BLaER1 treated with 17β-estradiol and CSF1 and Interleukin-3, amounts not matched to agents 10 nM and 100 nM (cell line): ENCODE data around the gene SDK2.

ENCODE experiments used
- H3K27ac ChIP-seq, 11 experiments: shearing (Covaris generic); formaldehyde crosslinking; 2 replicates each; pipeline ENCODE4 v1.8.1; 2022
- H3K27me3 ChIP-seq, 11 experiments: shearing (Covaris generic); formaldehyde crosslinking; 2 replicates each; pipeline ENCODE4 v1.8.1; 2022
- H3K36me3 ChIP-seq, 11 experiments: shearing (Covaris generic); formaldehyde crosslinking; 2 replicates each; pipeline ENCODE4 v1.8.1; 2022
- H3K4me1 ChIP-seq, 10 experiments: shearing (Covaris generic); formaldehyde crosslinking; 2 replicates each; pipeline ENCODE4 v1.8.1; 2022
- H3K4me2 ChIP-seq, 11 experiments: shearing (Covaris generic); formaldehyde crosslinking; 2 replicates each; pipeline ENCODE4 v1.8.1; 2022
- H3K4me3 ChIP-seq, 10 experiments: shearing (Covaris generic); formaldehyde crosslinking; 2 replicates each; pipeline ENCODE4 v1.8.1; 2022
- H3K9ac ChIP-seq, 11 experiments: shearing (Covaris generic); formaldehyde crosslinking; 2 replicates each; pipeline ENCODE4 v1.8.1; 2022
- H3K9me3 ChIP-seq, 11 experiments: shearing (Covaris generic); formaldehyde crosslinking; replicated peaks in 1 of 11; 2 replicates each; pipeline ENCODE4 v1.8.1; 2022
- H4K20me1 ChIP-seq, 11 experiments: shearing (Covaris generic); formaldehyde crosslinking; 2 replicates each; pipeline ENCODE4 v1.8.1; 2022
- Cebpa-rat ChIP-seq, 11 experiments: shearing (Covaris generic); IDR thresholded peaks; 2 replicates each; pipeline ENCODE4 v1.8.1; 2022

SDK2 gene

GRCh38 chr17:73369111-73369521 is 275.1 kb downstream of the SDK2 start:
- no peaks in the 10 kb centered on the region for H3K9me3 ChIP-seq
- no peak overlapping the region for H3K27ac ChIP-seq
- no peak overlapping the region for H3K4me3 ChIP-seq
- peaks cover 23 to 65% (median 43%) of the 10 kb centered on the region in 10 experiments for H3K4me1 ChIP-seq
- 0 out of 22 replicates have a peak, but pooled peaks cover 0 to 9% (median 0%) of the 10 kb centered on the region in 11 experiments for H4K20me1 ChIP-seq
- H3K36me3 ChIP-seq = no peaks in the 10 kb centered on the region; a peak in 4 of 22 replicates
- no peak overlapping the region for H3K9ac ChIP-seq
- H3K4me2 ChIP-seq = peak overlapping the region in 7 of 11 experiments; percentile 6 to 55 (median 44); a peak in 11 of 22 replicates
- H3K27me3 ChIP-seq = peaks cover 0 to 16% (median 0%) of the 10 kb centered on the region in 11 experiments; a peak in 5 of 22 replicates
- TF ChIP-seq Cebpa-rat (IDR thresholded peaks at IDR 0.05) = no peak

GRCh38 chr17:73368085-73368631 is 276.1 kb downstream of the SDK2 start:
- peaks cover 0 to 9% (median 0%) of the 10 kb centered on the region in 11 experiments; a peak in 1 of 22 replicates for H4K20me1 ChIP-seq
- H3K9me3 ChIP-seq = no peaks in the 10 kb centered on the region
- H3K27me3 ChIP-seq = peaks cover 0 to 16% (median 0%) of the 10 kb centered on the region in 11 experiments; a peak in 5 of 22 replicates
- no peak overlapping the region for H3K4me2 ChIP-seq
- H3K4me3 ChIP-seq = no peak overlapping the region
- no peak overlapping the region for H3K9ac ChIP-seq
- peaks cover 23 to 65% (median 43%) of the 10 kb centered on the region in 10 experiments for H3K4me1 ChIP-seq
- no peak for TF ChIP-seq Cebpa-rat (IDR thresholded peaks at IDR 0.05)
- H3K27ac ChIP-seq = no peak overlapping the region
- no peaks in the 10 kb centered on the region; a peak in 5 of 22 replicates for H3K36me3 ChIP-seq

DNA sequence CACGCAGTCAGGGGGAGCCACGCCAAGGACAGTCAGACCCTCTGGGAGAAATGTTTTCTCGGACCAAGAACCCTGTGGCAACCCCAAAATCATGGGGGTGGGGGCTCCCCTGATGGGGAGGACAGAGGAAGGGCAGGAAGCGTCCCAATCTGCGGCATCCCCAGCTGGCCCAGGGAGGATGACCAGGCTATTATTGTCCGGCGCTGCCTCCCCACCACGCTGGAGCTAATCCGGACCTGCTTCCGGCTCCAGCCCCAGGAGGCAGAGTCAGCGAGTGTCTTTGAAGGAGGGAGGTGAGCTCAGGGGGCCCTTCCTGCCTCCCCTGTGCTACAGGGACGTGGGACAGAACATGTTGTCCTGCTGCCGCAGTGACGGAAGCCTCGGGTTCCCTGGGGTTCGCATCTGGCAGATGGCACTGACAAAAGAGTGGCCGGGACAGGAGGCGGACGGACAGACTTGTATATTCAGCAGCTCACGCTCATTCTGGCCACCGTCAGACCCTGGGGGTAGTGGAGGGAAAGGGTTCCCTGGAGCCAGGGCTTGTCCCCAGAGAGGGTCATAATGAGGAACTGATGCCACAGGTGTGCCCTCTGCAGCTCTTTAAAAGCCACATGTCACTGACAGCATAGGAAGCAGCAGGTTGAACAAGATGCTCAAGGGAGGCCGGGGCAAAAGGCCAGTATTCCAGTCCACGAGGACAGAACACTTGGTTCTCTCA is 278.2 kb downstream of the SDK2 start:
- no peaks in the 10 kb centered on the region; a peak in 5 of 22 replicates for H3K36me3 ChIP-seq
- TF ChIP-seq Cebpa-rat (IDR thresholded peaks at IDR 0.05) = no peak
- H4K20me1 ChIP-seq = peaks cover 0 to 5% (median 0%) of the 10 kb centered on the region in 11 experiments; a peak in 1 of 22 replicates
- H3K9ac ChIP-seq = peak overlapping the region in 8 of 11 experiments; percentile 10 to 48 (median 22); a peak in 7 of 22 replicates
- no peaks in the 10 kb centered on the region for H3K9me3 ChIP-seq
- H3K4me3 ChIP-seq = no peak overlapping the region
- H3K27ac ChIP-seq = 0 out of 22 replicates have a peak overlapping the region, but pooled peaks of 3 of the 11 experiments have one; percentile 9 to 27 (median 21)
- peak overlapping the region; percentile 60 to 83 (median 73) for H3K4me2 ChIP-seq
- peaks cover 0 to 16% (median 0%) of the 10 kb centered on the region in 11 experiments; a peak in 5 of 22 replicates for H3K27me3 ChIP-seq
- peaks cover 11 to 50% (median 29%) of the 10 kb centered on the region in 10 experiments for H3K4me1 ChIP-seq

DNA sequence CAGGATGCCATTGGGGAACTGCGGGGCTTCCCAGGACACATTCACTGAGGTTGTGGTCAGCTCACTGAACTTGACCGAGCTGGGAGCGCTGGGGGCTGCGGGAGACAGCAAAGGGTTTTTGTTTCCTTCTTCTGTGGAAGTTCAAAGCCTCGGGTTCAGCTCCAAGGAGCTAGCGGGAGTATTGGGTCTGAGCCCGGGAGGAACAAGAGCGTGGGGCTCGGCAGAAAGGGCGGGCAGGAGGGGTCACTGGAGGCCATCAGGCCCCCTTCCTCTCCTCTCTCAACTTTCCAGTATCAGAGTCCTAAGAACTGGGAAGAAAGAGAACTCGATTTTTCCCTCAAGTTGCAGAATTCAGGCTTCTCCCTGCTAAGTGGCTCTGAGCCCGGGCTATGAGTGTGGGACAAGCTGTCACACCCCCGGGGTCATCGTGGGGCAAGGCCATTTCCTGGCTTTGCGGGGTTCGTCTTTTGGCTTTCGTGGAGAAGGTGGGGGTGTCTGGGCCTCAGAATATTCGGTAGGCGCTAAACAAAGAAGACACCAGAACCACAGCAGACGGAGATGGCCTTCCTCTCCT is 278.9 kb downstream of the SDK2 start:
- Histone ChIP-seq H3K9ac (peak overlapping the region in 5 of 11 experiments; percentile 10 to 48 (median 32); a peak in 5 of 22 replicates), H3K4me3 (no peak overlapping the region), H3K27me3 (peaks cover 0 to 16% (median 0%) of the 10 kb centered on the region in 11 experiments; a peak in 5 of 22 replicates), H3K36me3 (no peaks in the 10 kb centered on the region; a peak in 5 of 22 replicates), H3K4me1 (peaks cover 8 to 43% (median 25%) of the 10 kb centered on the region in 10 experiments), H3K27ac (0 out of 22 replicates have a peak overlapping the region, but pooled peaks of 2 of the 11 experiments have one; percentile 9 to 27), H3K9me3 (no peaks in the 10 kb centered on the region), H4K20me1 (peaks cover 0 to 5% (median 0%) of the 10 kb centered on the region in 11 experiments; a peak in 1 of 22 replicates), H3K4me2 (peak overlapping the region; percentile 60 to 83 (median 73); a peak in 21 of 22 replicates)
- TF ChIP-seq Cebpa-rat (IDR thresholded peaks at IDR 0.05) = no peak

- Histone ChIP-seq H3K4me3 (no peak overlapping the region), H3K36me3 (no peaks in the 10 kb centered on the region; a peak in 5 of 22 replicates), H3K27ac (no peak overlapping the region), H3K4me1 (peaks cover 8 to 32% (median 19%) of the 10 kb centered on the region in 10 experiments), H3K9ac (no peak overlapping the region), H3K4me2 (no peak overlapping the region), H4K20me1 (peaks cover 0 to 6% (median 0%) of the 10 kb centered on the region in 11 experiments; a peak in 1 of 22 replicates), H3K27me3 (peaks cover 0 to 16% (median 0%) of the 10 kb centered on the region in 11 experiments; a peak in 5 of 22 replicates), H3K9me3 (no peaks in the 10 kb centered on the region)
- no peak for TF ChIP-seq Cebpa-rat (IDR thresholded peaks at IDR 0.05)
These were observed 280.1 kb downstream of the SDK2 start for GRCh38 chr17:73364155-73364522.

DNA sequence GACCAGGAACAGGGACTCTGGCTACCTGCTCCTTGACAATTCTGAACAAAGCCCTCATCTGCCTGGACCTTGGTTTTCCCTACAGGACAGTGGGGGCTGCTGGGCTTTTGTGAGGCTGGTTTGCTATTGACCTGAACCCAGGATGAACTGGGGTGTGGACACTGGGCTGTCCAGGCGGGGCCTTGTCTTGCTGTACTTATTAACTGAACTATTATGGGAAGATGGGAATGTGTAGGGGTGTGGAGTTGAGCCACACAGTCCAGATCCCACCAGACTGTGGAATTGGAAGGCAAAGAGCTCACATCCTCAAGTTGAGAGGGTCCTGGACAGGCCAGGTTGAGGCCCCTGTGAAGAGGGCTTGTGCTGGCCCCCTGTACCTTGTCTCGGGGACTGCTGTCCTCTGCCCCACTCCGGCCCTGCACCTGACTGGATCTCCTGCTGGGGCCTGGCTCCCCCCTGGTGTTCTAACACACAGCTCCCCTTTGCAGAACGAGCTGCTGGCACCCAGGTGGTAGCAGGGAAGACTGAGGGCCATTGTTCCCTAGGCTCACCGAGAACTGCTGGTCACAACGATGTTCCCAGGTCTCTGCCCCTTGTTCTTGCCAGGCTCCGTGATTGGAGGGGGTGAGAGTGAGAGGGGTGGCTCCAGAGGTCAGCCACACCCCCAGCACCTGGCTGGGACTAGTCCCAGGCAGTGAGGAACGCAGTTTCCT is 280.6 kb downstream of the SDK2 start:
- peaks cover 0 to 16% (median 0%) of the 10 kb centered on the region in 11 experiments; a peak in 5 of 22 replicates for H3K27me3 ChIP-seq
- H3K9ac ChIP-seq = no peak overlapping the region
- no peak for TF ChIP-seq Cebpa-rat (IDR thresholded peaks at IDR 0.05)
- no peak overlapping the region for H3K27ac ChIP-seq
- no peak overlapping the region for H3K4me2 ChIP-seq
- peaks cover 0 to 6% (median 0%) of the 10 kb centered on the region in 11 experiments; a peak in 1 of 22 replicates for H4K20me1 ChIP-seq
- H3K4me3 ChIP-seq = no peak overlapping the region
- H3K9me3 ChIP-seq = no peaks in the 10 kb centered on the region
- peaks cover 8 to 29% (median 17%) of the 10 kb centered on the region in 10 experiments for H3K4me1 ChIP-seq
- no peaks in the 10 kb centered on the region; a peak in 5 of 22 replicates for H3K36me3 ChIP-seq

DNA sequence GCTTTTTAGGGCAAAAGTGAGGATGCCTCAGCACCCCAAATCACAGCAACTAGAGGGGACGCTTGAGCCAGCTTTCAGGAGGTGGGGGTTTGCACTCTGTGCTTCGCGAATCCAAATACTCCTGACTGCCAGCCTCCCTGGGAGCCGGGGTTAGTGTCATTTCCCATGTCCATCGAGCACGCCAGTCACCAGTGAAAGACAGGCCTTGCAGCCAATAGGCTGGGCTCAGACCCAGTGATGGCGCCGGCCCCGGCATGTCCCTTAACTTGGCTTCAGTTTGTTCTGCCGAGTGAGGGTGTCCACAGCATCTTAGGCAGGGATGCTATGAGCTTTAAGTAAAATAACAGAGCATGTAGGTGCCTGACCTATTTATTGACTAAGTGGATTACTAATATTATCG is 281.5 kb downstream of the SDK2 start:
- H3K27ac ChIP-seq = no peak overlapping the region
- no peak overlapping the region for H3K4me3 ChIP-seq
- H3K9ac ChIP-seq = no peak overlapping the region
- H3K36me3 ChIP-seq = no peaks in the 10 kb centered on the region; a peak in 5 of 22 replicates
- H3K4me1 ChIP-seq = peaks cover 8 to 23% (median 17%) of the 10 kb centered on the region in 10 experiments
- peaks cover 0 to 16% (median 0%) of the 10 kb centered on the region in 11 experiments; a peak in 5 of 22 replicates for H3K27me3 ChIP-seq
- H3K4me2 ChIP-seq = no peak overlapping the region
- TF ChIP-seq Cebpa-rat (IDR thresholded peaks at IDR 0.05) = no peak
- peaks cover 0 to 6% (median 0%) of the 10 kb centered on the region in 11 experiments; a peak in 1 of 22 replicates for H4K20me1 ChIP-seq
- no peaks in the 10 kb centered on the region for H3K9me3 ChIP-seq
